Bronchial epithelial cell (primary cell): ENCODE measurements around the gene ATP8A1. TPM values are rescaled to one million over a fixed set of nuclear protein-coding genes. Genes with fewer than 3 reads are reported as not detected.

Experiments
- DNase-seq: peaks from one replicate; pipeline ENCODE4 v3.0.0-alpha.2; 2010; ENCODE audit warnings: low read depth
- FAIRE-seq: peaks from 2 replicates; lab custom pipeline; 2011; peaks lifted over from hg19 to GRCh38; lab: Jason Lieb, UNC
- H3K27me3 ChIP-seq: 2 replicates; pipeline ENCODE4 v1.5.1; 2011; ENCODE audit warnings: low read length; ENCODE audit not compliant: control insufficient read depth, insufficient read depth
- H3K36me3 ChIP-seq: 2 replicates; pipeline ENCODE4 v1.5.1; 2011; ENCODE audit warnings: low read length; ENCODE audit not compliant: control insufficient read depth, insufficient read depth
- H3K4me3 ChIP-seq: 2 replicates; pipeline ENCODE4 v1.5.1; 2011; ENCODE audit warnings: mild to moderate bottlenecking, low read depth, low read length, control low read depth
- total RNA-seq: library from RNA; depleted of rRNA; stranded (reverse); fragments of >200 nt; gene quantifications from 2 replicates; pipeline ENCODE4 v1.2.1, GENCODE V29; 2014
- TF ChIP-seq, protein P1 (sequence below): IDR thresholded peaks from 2 replicates; pipeline ENCODE4 v1.5.1; 2011; ENCODE audit warnings: mild to moderate bottlenecking, moderate library complexity, low read length, control low read depth, inconsistent platforms; ENCODE audit not compliant: insufficient read depth, severe bottlenecking

The ATP8A1 gene
- total RNA-seq, 1 donor from 2014 or later, result 2.1 TPM

DNA sequence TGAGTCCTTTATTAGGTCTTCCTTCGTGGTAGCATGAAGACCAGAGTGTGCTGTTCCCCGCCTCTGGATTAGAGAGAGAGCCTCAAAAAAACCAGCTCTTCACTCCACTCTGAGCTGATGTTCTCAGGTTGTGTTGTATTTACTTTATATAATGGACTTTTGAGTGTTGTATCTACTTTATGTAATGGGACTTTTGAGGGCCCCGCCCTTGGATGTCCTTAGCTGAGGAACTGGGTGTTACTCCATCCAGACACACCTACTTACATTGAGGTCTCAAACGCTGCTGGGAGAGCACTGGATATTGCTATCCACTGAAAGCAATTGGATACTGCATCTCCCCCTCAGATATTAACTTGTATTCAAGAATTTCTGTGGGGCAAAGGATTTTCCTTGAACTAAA, 28.2 kb downstream of the ATP8A1 start:
- TF ChIP-seq, protein P1, sequence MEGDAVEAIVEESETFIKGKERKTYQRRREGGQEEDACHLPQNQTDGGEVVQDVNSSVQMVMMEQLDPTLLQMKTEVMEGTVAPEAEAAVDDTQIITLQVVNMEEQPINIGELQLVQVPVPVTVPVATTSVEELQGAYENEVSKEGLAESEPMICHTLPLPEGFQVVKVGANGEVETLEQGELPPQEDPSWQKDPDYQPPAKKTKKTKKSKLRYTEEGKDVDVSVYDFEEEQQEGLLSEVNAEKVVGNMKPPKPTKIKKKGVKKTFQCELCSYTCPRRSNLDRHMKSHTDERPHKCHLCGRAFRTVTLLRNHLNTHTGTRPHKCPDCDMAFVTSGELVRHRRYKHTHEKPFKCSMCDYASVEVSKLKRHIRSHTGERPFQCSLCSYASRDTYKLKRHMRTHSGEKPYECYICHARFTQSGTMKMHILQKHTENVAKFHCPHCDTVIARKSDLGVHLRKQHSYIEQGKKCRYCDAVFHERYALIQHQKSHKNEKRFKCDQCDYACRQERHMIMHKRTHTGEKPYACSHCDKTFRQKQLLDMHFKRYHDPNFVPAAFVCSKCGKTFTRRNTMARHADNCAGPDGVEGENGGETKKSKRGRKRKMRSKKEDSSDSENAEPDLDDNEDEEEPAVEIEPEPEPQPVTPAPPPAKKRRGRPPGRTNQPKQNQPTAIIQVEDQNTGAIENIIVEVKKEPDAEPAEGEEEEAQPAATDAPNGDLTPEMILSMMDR, result no peak
- no peaks in the 10 kb centered on the region for H3K27me3 ChIP-seq
- FAIRE-seq (no peak), DNase-seq (no peak)
- no peaks in the 10 kb centered on the region for H3K36me3 ChIP-seq
- H3K4me3 ChIP-seq, result no peak overlapping the region

DNA sequence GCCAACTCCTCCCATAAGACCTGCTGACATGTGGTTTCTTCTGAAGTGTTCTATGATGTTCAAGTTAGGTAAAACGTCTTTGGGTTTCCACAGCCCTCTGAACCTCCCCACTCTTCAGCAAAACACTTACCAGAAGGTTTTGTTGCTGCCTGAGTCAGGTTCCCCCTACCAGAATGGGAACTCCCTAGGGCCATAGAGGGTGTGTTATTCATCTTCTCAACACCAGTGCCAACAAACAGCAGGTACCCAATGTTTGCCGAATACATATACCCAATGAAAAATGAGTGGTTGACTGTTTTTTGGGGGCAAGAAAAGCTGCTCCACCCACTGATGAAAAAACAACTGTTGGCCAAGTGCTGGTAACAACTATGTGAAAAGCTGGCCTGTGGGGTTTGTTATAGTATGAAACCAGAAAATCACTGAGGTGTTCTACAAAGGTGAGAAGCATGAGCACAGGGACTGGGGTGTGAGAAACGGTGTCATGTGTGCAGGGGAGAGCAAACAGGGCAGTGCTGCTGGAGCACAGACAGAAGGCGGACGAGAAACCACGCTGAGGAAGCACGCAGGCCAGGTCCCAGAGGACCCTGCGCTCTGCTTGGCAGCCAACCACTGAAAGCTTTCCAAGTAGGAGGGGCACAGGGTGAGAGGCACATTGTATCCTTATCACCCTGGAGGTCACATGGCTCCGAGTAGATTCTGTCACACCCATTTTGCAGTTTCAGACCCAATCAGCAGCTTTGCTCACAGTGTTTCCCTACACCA, 28.8 kb downstream of the ATP8A1 start:
- no peak for FAIRE-seq
- no peaks in the 10 kb centered on the region for H3K27me3 ChIP-seq
- no peak for DNase-seq
- H3K36me3 ChIP-seq, result no peaks in the 10 kb centered on the region
- H3K4me3 ChIP-seq, result no peak overlapping the region
- TF ChIP-seq, protein P1, result no peak

- no peak overlapping the region for H3K4me3 ChIP-seq
- TF ChIP-seq, protein P1, result no peak
- DNase-seq, result no peak
These were observed 30.2 kb downstream of the ATP8A1 start for GRCh38 chr4:42626629-42627146.

DNA sequence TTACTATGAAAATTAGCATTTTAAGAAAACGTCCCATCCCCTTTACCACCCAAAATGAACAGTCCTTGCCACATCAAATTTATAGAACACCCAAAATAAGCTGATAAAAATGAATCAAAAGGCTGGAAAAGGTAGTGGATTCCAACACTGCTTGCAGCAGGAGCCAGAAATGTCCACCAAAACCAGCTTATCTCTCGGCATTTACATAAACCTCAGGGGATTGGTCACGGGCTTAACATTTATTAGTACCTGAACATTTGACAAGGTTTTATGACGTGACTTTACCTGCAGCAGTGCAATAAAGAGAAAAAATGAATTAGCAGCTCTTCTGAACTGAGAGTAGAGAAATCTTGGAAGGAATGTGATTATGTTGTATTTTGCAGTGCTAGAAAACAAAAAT, 31.6 kb downstream of the ATP8A1 start:
- TF ChIP-seq, protein P1, result no peak
- no peaks in the 10 kb centered on the region for H3K27me3 ChIP-seq
- FAIRE-seq, result no peak
- no peak for DNase-seq
- no peak overlapping the region for H3K4me3 ChIP-seq
- H3K36me3 ChIP-seq, result no peaks in the 10 kb centered on the region

More at GRCh38 chr4:42626629-42627146, 30.2 kb downstream of the ATP8A1 start:
- H3K36me3 ChIP-seq, result no peaks in the 10 kb centered on the region
- H3K27me3 ChIP-seq, result no peaks in the 10 kb centered on the region
- FAIRE-seq, result no peak

GRCh38 chr4:42624551-42624950, 32.4 kb downstream of the ATP8A1 start:
- Histone ChIP-seq H3K27me3 (no peaks in the 10 kb centered on the region), H3K36me3 (no peaks in the 10 kb centered on the region), H3K4me3 (no peak overlapping the region)
- TF ChIP-seq, protein P1, result no peak
- no peak for DNase-seq
- no peak for FAIRE-seq

- H3K27me3 ChIP-seq, result no peaks in the 10 kb centered on the region
- no peak for DNase-seq
- no peak overlapping the region for H3K4me3 ChIP-seq
- TF ChIP-seq, protein P1, result no peak
- no peak for FAIRE-seq
- H3K36me3 ChIP-seq, result no peaks in the 10 kb centered on the region
These were observed 38.9 kb downstream of the ATP8A1 start for GRCh38 chr4:42618023-42618422.
